Umbilical cord (tissue), 2 donors: ENCODE results near the gene ABCD1. TPM values are rescaled to one million over a fixed set of nuclear protein-coding genes. Genes with fewer than 3 reads are reported as not detected.
"Not testable (repeated sequence)": the region's sequence is repeated elsewhere in the genome, so short reads cannot be mapped to it uniquely, and the experiment has no call there.

Experiments used
- DNase-seq: peaks from one replicate; pipeline ENCODE4 v3.0.0-alpha.2; 2015; ENCODE audit warnings: low spot score
- total RNA-seq: library from RNA; depleted of rRNA; stranded (reverse); fragments of >200 nt; gene quantifications from one replicate; pipeline ENCODE4 v1.2.3, GENCODE V29; 2014; ENCODE audit warnings: low replicate concordance; ENCODE audit not compliant: insufficient read depth

The ABCD1 gene
- total RNA-seq, 1 donor from 2014 or later: 15.6 TPM

GRCh38 chrX:153709726-153710674, 14.7 kb upstream of the ABCD1 start:
- no peak for DNase-seq

- DNase-seq: no peak
These were observed 10.4 kb upstream of the ABCD1 start for GRCh38 chrX:153714256-153714655.

- DNase-seq: no peak
These were observed 7.2 kb upstream of the ABCD1 start for GRCh38 chrX:153717445-153717844.

GRCh38 chrX:153719238-153719637, 5.4 kb upstream of the ABCD1 start:
- DNase-seq: no peak

GRCh38 chrX:153719701-153720100, 5.0 kb upstream of the ABCD1 start:
- no peak for DNase-seq

- DNase-seq: no peak
These were observed 1.8 kb upstream of the ABCD1 start for GRCh38 chrX:153722704-153723350.

GRCh38 chrX:153723351-153724251, 1.1 kb upstream of the ABCD1 start:
- peak; percentile 31 for DNase-seq

- no peak for DNase-seq
These were observed 579 bp downstream of the ABCD1 start for GRCh38 chrX:153725039-153725831.

- no peak for DNase-seq
These were observed 1.2 kb downstream of the ABCD1 start for GRCh38 chrX:153725832-153726285.

- DNase-seq: peak; percentile 61
These were observed 1.8 kb downstream of the ABCD1 start for GRCh38 chrX:153726286-153727122.

GRCh38 chrX:153727123-153727931, 2.7 kb downstream of the ABCD1 start:
- DNase-seq: no peak

- no peak for DNase-seq
These were observed 3.4 kb downstream of the ABCD1 start for GRCh38 chrX:153728095-153728494.

- no peak for DNase-seq
These were observed 4.4 kb downstream of the ABCD1 start for GRCh38 chrX:153728951-153729631.

GRCh38 chrX:153730115-153730514, 5.5 kb downstream of the ABCD1 start:
- DNase-seq: not testable (repeated sequence)

- no peak for DNase-seq
These were observed 6.6 kb downstream of the ABCD1 start for GRCh38 chrX:153731117-153731844.

GRCh38 chrX:153731845-153732215, 7.2 kb downstream of the ABCD1 start:
- no peak for DNase-seq

- DNase-seq: no peak
These were observed 7.7 kb downstream of the ABCD1 start for GRCh38 chrX:153732401-153732800.
